Mammary epithelial cell (primary cell): ENCODE data around the gene TEAD1.

Source experiments
- CTCF ChIP-seq, 2 donors: IDR thresholded peaks in 1 of 2; conservative IDR thresholded peaks in 1 of 2; 2 replicates each; pipeline ENCODE4 v1.5.1; 2011 to 2012; ENCODE audit warnings: inconsistent platforms in 2 of 2, low read length in 2 of 2, mild to moderate bottlenecking in 2 of 2, control low read depth in 1 of 2, low read depth in 1 of 2; ENCODE audit not compliant: insufficient read depth in 1 of 2; ENCODE audit errors: extremely low read depth in 1 of 2
- EZH2 ChIP-seq: IDR thresholded peaks from 2 replicates; pipeline ENCODE4 v1.6.1; 2012; ENCODE audit warnings: low read length, inconsistent platforms, borderline replicate concordance

GRCh38 chr11:12769834-12770345 lies 95.7 kb downstream of the TEAD1 start:
- no peak for TF ChIP-seq CTCF (conservative IDR thresholded peaks at IDR 0.05 in 1 of 2, IDR thresholded peaks at IDR 0.05 in 1 of 2; ENCODE audit: extremely low read depth in 1 of 2, insufficient read depth in 1 of 2, low read depth in 1 of 2, low read length in 2 of 2)
- TF ChIP-seq EZH2, result no peak
